Measurements from ENCODE around the gene LRP8. TPM values are rescaled to one million over a fixed set of nuclear protein-coding genes. Genes with fewer than 3 reads are reported as not detected.

LRP8 gene
- total and polyA plus RNA-seq, 4 donors = 0.15 to 0.75 (median 0.29) TPM

DNA sequence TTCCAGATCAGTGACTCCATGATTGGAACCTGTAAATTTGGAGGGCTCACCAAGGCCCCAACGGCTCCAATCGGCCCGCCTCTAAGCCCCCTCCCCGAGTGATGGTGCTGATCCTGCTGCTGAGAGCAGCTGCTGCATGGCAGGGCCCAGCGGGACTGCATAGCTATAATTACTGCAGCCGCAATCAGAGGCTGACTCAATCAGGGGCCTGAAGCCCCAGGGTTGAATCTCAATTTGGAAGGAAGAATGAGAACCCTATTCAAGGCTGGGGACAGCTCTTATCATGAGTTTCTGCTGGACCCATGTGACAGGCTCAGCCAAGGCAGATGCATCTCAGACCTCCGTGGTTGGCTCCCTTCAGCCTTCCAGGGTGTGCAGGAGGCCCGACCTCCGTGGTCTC, 46.7 kb downstream of the LRP8 start:
- Histone ChIP-seq H3K9ac (ENCODE audit: low read depth in 1 of 2, low read length in 2 of 2) (no peak overlapping the region), H3K9me3 (ENCODE audit: control insufficient read depth in 4 of 4, low read length in 3 of 4) (no peaks in the 10 kb centered on the region), H3K4me3 (ENCODE audit: low read depth in 1 of 3, low read length in 3 of 3) (no peak overlapping the region), H3K27ac (ENCODE audit: low read depth in 1 of 2, low read length in 2 of 2) (no peak overlapping the region), H3K4me1 (ENCODE audit: control insufficient read depth in 4 of 4, insufficient read depth in 4 of 4, low read length in 3 of 4) (no peaks in the 10 kb centered on the region), H3K36me3 (ENCODE audit: control insufficient read depth in 4 of 4, insufficient read depth in 3 of 4, low read depth in 1 of 4, low read length in 3 of 4) (no peaks in the 10 kb centered on the region), H3K27me3 (ENCODE audit: control insufficient read depth in 4 of 4, insufficient read depth in 4 of 4, low read length in 3 of 4) (no peaks in the 10 kb centered on the region)
- 87% methylated on average over 9 of the region's 9 CpGs for WGBS
- no peak for DNase-seq (ENCODE audit: low spot score)
- TF ChIP-seq RXRA (IDR thresholded peaks at IDR 0.05) (no peak), RAD21 (IDR thresholded peaks at IDR 0.05) (no peak), HNF4G (IDR thresholded peaks at IDR 0.05) (no peak), EGR1 (IDR thresholded peaks at IDR 0.05; ENCODE audit: low read depth in 2 of 2) (no peak), TAF1 (conservative IDR thresholded peaks at IDR 0.05) (no peak), SP1 (IDR thresholded peaks at IDR 0.05) (no peak), YY1 (IDR thresholded peaks at IDR 0.05) (no peak), FOXA1 (IDR thresholded peaks at IDR 0.05) (no peak), FOXA2 (IDR thresholded peaks at IDR 0.05) (no peak), GABPA (IDR thresholded peaks at IDR 0.05 in 1 of 2, conservative IDR thresholded peaks at IDR 0.05 in 1 of 2) (no peak)
- TF ChIP-seq, protein P1, sequence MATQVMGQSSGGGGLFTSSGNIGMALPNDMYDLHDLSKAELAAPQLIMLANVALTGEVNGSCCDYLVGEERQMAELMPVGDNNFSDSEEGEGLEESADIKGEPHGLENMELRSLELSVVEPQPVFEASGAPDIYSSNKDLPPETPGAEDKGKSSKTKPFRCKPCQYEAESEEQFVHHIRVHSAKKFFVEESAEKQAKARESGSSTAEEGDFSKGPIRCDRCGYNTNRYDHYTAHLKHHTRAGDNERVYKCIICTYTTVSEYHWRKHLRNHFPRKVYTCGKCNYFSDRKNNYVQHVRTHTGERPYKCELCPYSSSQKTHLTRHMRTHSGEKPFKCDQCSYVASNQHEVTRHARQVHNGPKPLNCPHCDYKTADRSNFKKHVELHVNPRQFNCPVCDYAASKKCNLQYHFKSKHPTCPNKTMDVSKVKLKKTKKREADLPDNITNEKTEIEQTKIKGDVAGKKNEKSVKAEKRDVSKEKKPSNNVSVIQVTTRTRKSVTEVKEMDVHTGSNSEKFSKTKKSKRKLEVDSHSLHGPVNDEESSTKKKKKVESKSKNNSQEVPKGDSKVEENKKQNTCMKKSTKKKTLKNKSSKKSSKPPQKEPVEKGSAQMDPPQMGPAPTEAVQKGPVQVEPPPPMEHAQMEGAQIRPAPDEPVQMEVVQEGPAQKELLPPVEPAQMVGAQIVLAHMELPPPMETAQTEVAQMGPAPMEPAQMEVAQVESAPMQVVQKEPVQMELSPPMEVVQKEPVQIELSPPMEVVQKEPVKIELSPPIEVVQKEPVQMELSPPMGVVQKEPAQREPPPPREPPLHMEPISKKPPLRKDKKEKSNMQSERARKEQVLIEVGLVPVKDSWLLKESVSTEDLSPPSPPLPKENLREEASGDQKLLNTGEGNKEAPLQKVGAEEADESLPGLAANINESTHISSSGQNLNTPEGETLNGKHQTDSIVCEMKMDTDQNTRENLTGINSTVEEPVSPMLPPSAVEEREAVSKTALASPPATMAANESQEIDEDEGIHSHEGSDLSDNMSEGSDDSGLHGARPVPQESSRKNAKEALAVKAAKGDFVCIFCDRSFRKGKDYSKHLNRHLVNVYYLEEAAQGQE (IDR thresholded peaks at IDR 0.05) = no peak
- TF ChIP-seq, protein P2, sequence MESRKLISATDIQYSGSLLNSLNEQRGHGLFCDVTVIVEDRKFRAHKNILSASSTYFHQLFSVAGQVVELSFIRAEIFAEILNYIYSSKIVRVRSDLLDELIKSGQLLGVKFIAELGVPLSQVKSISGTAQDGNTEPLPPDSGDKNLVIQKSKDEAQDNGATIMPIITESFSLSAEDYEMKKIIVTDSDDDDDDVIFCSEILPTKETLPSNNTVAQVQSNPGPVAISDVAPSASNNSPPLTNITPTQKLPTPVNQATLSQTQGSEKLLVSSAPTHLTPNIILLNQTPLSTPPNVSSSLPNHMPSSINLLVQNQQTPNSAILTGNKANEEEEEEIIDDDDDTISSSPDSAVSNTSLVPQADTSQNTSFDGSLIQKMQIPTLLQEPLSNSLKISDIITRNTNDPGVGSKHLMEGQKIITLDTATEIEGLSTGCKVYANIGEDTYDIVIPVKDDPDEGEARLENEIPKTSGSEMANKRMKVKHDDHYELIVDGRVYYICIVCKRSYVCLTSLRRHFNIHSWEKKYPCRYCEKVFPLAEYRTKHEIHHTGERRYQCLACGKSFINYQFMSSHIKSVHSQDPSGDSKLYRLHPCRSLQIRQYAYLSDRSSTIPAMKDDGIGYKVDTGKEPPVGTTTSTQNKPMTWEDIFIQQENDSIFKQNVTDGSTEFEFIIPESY (IDR thresholded peaks at IDR 0.05) = no peak
- TF ChIP-seq, protein P3, sequence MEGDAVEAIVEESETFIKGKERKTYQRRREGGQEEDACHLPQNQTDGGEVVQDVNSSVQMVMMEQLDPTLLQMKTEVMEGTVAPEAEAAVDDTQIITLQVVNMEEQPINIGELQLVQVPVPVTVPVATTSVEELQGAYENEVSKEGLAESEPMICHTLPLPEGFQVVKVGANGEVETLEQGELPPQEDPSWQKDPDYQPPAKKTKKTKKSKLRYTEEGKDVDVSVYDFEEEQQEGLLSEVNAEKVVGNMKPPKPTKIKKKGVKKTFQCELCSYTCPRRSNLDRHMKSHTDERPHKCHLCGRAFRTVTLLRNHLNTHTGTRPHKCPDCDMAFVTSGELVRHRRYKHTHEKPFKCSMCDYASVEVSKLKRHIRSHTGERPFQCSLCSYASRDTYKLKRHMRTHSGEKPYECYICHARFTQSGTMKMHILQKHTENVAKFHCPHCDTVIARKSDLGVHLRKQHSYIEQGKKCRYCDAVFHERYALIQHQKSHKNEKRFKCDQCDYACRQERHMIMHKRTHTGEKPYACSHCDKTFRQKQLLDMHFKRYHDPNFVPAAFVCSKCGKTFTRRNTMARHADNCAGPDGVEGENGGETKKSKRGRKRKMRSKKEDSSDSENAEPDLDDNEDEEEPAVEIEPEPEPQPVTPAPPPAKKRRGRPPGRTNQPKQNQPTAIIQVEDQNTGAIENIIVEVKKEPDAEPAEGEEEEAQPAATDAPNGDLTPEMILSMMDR (IDR thresholded peaks at IDR 0.05; ENCODE audit: low read depth, low read length, missing input control) = no peak

DNA sequence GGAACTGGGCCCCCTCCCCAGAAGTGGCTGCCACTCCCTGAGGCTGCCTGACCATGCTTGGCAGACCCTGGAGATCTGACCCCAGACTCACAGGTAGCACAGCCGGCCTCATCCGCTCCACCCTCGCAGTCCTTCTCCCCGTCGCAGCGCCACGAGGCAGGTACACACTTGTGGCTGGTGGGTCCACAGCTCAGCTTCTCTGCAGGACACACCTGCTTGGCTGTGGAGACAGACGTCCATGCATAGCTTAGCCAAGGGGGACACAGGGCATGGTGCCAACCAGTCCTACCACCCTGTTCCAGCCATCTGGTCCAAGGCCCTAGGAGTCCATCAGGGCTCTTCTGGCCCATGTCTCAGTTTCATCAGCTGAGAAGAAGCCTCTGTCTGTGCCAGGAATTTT, 47.4 kb downstream of the LRP8 start:
- Histone ChIP-seq H3K9me3 (ENCODE audit: control insufficient read depth in 4 of 4, low read length in 3 of 4) (no peaks in the 10 kb centered on the region), H3K27ac (ENCODE audit: low read depth in 1 of 2, low read length in 2 of 2) (no peak overlapping the region), H3K4me1 (ENCODE audit: control insufficient read depth in 4 of 4, insufficient read depth in 4 of 4, low read length in 3 of 4) (no peaks in the 10 kb centered on the region), H3K9ac (ENCODE audit: low read depth in 1 of 2, low read length in 2 of 2) (no peak overlapping the region), H3K4me3 (ENCODE audit: low read depth in 1 of 3, low read length in 3 of 3) (no peak overlapping the region), H3K36me3 (ENCODE audit: control insufficient read depth in 4 of 4, insufficient read depth in 3 of 4, low read depth in 1 of 4, low read length in 3 of 4) (no peaks in the 10 kb centered on the region), H3K27me3 (ENCODE audit: control insufficient read depth in 4 of 4, insufficient read depth in 4 of 4, low read length in 3 of 4) (no peaks in the 10 kb centered on the region)
- WGBS = 91% methylated on average over 8 of the region's 8 CpGs
- no peak for DNase-seq (ENCODE audit: low spot score)
- TF ChIP-seq RAD21 (IDR thresholded peaks at IDR 0.05) = no peak
- no peak for TF ChIP-seq FOXA1 (IDR thresholded peaks at IDR 0.05)
- TF ChIP-seq JUND (IDR thresholded peaks at IDR 0.05) = no peak
- TF ChIP-seq TAF1 (conservative IDR thresholded peaks at IDR 0.05) = no peak
- TF ChIP-seq, protein P4, sequence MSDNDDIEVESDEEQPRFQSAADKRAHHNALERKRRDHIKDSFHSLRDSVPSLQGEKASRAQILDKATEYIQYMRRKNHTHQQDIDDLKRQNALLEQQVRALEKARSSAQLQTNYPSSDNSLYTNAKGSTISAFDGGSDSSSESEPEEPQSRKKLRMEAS (IDR thresholded peaks at IDR 0.05) = no peak
- TF ChIP-seq, protein P2 (IDR thresholded peaks at IDR 0.05) = no peak
- TF ChIP-seq, protein P5, sequence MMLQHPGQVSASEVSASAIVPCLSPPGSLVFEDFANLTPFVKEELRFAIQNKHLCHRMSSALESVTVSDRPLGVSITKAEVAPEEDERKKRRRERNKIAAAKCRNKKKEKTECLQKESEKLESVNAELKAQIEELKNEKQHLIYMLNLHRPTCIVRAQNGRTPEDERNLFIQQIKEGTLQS (IDR thresholded peaks at IDR 0.05) = no peak
- TF ChIP-seq EGR1 (IDR thresholded peaks at IDR 0.05; ENCODE audit: low read depth in 2 of 2) = no peak
- TF ChIP-seq HNF4A (conservative IDR thresholded peaks at IDR 0.05) = no peak
- TF ChIP-seq SP1 (IDR thresholded peaks at IDR 0.05) = no peak
- no peak for TF ChIP-seq FOXA2 (IDR thresholded peaks at IDR 0.05)
- TF ChIP-seq, protein P1 (IDR thresholded peaks at IDR 0.05) = no peak
- no peak for TF ChIP-seq GABPA (IDR thresholded peaks at IDR 0.05 in 1 of 2, conservative IDR thresholded peaks at IDR 0.05 in 1 of 2)
- TF ChIP-seq HNF4G (IDR thresholded peaks at IDR 0.05) = no peak
- TF ChIP-seq NR2F2 (IDR thresholded peaks at IDR 0.05) = no peak
